IgD-negative memory B cell (primary cell): ENCODE results near the gene SPAG5. TPM values are rescaled to one million over a fixed set of nuclear protein-coding genes. Genes with fewer than 3 reads are reported as not detected.
A peak's percentile ranks its signal among the peaks of the same experiment; 100 is the strongest.
"Not testable (repeated sequence)": the region's sequence is repeated elsewhere in the genome, so short reads cannot be mapped to it uniquely, and the experiment has no call there.

Experiments
- H3K27ac Mint-ChIP-seq, 3 donors: one replicate each; pipeline ENCODE4 v1.8.0; 2020 to 2022; ENCODE audit warnings: mild to moderate bottlenecking in 3 of 3, mixed read lengths in 3 of 3, moderate library complexity in 1 of 3
- H3K27me3 Mint-ChIP-seq: one replicate; pipeline ENCODE4 v1.8.0; 2021; ENCODE audit warnings: mixed read lengths
- H3K36me3 Mint-ChIP-seq: one replicate; pipeline ENCODE4 v1.8.0; 2020; ENCODE audit warnings: mild to moderate bottlenecking, mixed read lengths
- H3K4me1 Mint-ChIP-seq, 3 donors: one replicate each; pipeline ENCODE4 v1.8.0; 2020 to 2022; ENCODE audit warnings: mixed read lengths in 3 of 3, mild to moderate bottlenecking in 1 of 3
- H3K4me3 Mint-ChIP-seq, 4 donors: one replicate each; pipeline ENCODE4 v1.8.0; 2020 to 2022; ENCODE audit warnings: mild to moderate bottlenecking in 4 of 4, mixed read lengths in 4 of 4, moderate library complexity in 3 of 4
- H3K9me3 Mint-ChIP-seq, 3 donors: one replicate each; pipeline ENCODE4 v1.8.0; 2020 to 2021; ENCODE audit warnings: mixed read lengths in 3 of 3, mild to moderate bottlenecking in 1 of 3
- polyA plus RNA-seq: library from polyadenylated mRNA; unstranded; fragments of 300-500 nt; fragmentation: Illumina TruSeq; gene quantifications from one replicate; pipeline ENCODE4 v1.2.3, GENCODE V29; 2021

Gene SPAG5
- polyA plus RNA-seq, 1 donor from 2014 or later: 2.2 TPM

DNA sequence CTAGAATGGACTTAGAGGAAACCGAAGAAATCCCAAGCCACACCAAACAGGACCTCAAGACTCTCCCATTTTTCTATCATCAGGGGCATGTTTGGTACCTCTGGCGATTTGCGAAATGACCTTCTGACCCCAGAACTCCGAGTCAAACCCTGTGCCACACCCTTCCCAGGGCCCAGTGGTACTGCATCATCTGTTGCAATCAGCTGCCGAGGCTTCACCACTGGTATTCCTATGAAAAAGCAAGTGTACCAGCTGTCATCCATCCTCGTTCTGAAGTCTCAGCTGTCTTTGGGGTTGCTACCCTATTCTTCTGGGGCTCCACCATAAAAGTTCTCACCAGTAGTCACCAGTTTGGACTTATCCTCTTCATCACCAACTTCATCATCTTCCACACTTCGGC, 17.5 kb upstream of the SPAG5 start:
- H3K27me3 Mint-ChIP-seq: no peaks in the 10 kb centered on the region
- H3K4me3 Mint-ChIP-seq: no peak overlapping the region
- H3K27ac Mint-ChIP-seq: no peak overlapping the region
- H3K36me3 Mint-ChIP-seq: peaks cover 1% of the 10 kb centered on the region
- no peaks in the 10 kb centered on the region for H3K9me3 Mint-ChIP-seq
- peaks cover 10 to 19% (median 11%) of the 10 kb centered on the region in 3 donors for H3K4me1 Mint-ChIP-seq

DNA sequence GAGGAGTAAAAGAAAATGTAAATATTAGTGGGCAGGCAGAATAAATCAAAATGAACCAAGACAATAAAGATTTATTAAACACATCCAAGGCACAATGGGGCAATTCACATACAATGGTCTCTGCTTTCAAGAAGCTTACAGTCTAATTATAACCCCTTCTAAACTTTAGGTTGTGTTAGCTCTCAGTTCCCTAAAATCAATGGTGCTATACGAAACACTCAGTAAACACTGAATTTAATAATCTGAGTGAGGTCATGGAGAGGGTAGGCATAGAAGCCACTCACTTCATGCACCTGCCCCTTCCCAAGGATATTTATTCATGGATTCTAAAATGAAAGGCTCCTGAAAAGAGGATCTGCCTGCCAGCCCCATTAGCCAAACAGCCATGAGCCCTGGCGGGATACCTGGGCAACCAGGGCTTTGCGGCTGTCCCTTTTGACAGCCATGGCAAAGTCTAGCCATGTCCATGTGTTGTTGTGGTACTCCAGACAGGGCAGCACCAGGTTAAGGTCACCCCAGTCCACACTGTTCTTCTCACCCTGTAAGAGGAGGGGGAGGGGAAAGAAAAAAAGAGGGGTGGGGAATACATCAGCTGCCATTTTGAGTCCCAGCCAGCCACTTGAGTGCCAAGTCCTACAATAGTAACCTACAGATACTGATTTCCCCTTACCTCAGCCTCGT, 16.6 kb upstream of the SPAG5 start:
- Mint-ChIP-seq H3K36me3 (peaks cover 1% of the 10 kb centered on the region), H3K27ac (no peak overlapping the region), H3K4me1 (peaks cover 11 to 19% (median 13%) of the 10 kb centered on the region in 3 donors), H3K27me3 (no peaks in the 10 kb centered on the region), H3K9me3 (no peaks in the 10 kb centered on the region), H3K4me3 (no peak overlapping the region)

DNA sequence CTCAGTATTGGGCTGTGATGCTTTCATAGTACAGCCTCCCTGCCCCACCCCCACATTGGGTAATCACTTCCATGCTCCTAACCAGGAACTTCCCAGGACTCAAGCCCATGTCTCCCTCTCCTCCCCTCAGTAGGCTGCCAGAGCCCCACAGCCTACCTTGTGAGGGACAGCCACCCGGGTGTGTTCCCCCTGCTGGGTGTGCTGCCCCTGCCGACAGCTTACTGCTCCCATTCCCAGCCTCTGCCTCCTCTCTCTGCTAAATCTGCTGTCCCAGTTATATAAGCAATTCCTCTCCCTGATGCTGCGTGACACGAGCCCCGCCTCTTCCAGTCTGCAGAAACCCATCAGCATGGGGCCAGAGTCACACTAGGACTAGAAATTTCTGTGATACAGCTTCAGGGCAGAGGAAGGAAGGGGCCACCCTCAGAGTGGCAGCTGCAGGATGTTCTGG, 15.1 kb upstream of the SPAG5 start, which contains the start of gene RSKR:
RSKR (minus strand) TSS at position 255 of the 451 bp plus-strand sequence; CDS start at position 231, 24 bp downstream.
- H3K4me1 Mint-ChIP-seq: peaks cover 11 to 19% (median 13%) of the 10 kb centered on the region in 3 donors
- no peaks in the 10 kb centered on the region for H3K9me3 Mint-ChIP-seq
- no peaks in the 10 kb centered on the region for H3K27me3 Mint-ChIP-seq
- H3K36me3 Mint-ChIP-seq: no peaks in the 10 kb centered on the region
- peak within 1 kb of the TSS in 1 of 3 donors; percentile 35 for H3K27ac Mint-ChIP-seq
- H3K4me3 Mint-ChIP-seq: no peak within 1 kb of the TSS

DNA sequence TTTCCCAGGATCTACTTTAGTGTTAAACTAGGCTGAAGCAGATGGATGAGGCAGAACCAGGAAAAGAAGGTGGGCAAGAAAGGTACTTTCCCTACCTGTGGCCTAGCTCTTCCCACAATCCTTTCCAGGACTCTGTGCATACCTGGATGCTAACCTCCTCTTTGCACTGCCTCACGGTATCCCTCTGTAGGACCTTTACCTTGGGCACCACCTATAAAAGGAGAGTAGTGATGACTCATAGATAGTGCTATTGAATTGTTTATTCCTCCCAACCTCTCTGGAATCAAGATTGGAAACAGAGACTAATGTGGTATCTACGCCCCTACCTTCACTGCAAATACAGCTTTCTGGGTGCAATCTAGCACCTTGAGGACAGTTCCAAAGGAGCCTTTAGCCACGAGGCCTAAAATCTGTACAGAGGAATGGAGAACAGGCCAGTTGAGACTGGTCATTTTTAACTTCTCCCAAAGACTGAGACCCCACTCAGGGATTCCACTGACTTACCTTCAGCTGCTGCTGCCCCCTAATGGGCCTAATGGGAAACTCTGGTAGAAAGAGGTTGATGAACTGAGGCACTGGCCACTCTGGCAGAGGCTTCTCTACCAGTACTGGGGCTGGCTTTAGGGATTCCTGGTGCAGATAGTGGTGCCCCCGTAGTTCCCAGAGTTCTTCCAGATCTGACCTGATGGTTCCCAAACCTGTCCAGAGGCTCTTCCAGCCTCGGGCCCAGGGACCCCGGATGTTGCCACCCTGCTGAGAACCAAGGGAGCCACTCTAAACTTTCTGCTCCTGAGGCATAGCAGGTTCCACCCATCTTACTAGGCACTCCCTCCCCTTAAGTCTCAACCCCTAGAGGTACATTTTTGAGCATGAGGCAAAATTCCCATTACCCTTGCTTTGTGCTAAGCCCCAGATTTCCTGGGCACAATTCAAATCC, 14.4 kb upstream of the SPAG5 start:
- Mint-ChIP-seq H3K27ac (no peak overlapping the region), H3K4me3 (no peak overlapping the region), H3K4me1 (peaks cover 11 to 19% (median 13%) of the 10 kb centered on the region in 3 donors), H3K27me3 (no peaks in the 10 kb centered on the region), H3K9me3 (no peaks in the 10 kb centered on the region), H3K36me3 (no peaks in the 10 kb centered on the region)

DNA sequence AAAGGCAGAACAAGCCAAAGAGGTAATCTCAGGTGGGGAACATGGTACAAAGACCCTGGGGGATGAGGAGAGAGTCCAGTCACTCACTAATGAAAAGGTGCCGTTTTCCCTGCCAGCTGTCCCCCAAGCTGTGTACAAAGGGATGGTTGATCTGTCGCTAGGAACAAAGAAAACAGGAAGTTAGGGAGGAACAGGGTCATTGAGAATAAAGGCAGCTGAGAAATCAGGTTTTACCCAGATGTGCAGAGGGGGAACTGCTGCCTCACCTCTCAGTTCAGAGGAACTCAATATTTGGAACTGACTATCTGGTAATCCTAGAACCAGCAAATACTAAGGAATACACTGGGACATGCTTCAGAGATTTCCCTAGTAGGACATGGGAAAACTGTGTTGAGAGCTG, 13.7 kb upstream of the SPAG5 start:
- Mint-ChIP-seq H3K4me1 (peaks cover 11 to 19% (median 13%) of the 10 kb centered on the region in 3 donors), H3K27me3 (no peaks in the 10 kb centered on the region), H3K27ac (peak overlapping the region in 1 of 3 donors; percentile 48), H3K36me3 (no peaks in the 10 kb centered on the region), H3K4me3 (no peak overlapping the region), H3K9me3 (no peaks in the 10 kb centered on the region)

DNA sequence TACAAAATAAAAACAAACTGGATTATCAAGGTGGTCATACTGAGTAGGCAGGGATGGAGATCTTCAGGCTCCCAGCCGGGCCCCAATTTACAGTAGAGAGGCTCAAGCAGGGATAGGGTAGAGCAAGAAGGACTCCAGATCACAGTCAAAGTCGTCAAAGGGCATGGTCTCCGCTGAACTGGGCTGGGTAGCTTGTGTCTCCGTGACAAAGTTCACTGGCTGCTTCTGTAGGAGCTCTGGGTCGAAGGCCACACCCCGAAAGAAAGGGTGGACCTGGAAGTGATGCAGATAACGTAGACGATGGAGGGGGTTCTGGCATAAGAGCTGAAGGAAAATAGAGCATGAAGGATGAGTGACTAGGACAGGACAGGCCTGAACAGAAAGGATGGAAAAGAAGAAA, 11.6 kb upstream of the SPAG5 start:
- Mint-ChIP-seq H3K4me3 (peak overlapping the region in 1 of 4 donors; percentile 28), H3K27me3 (no peaks in the 10 kb centered on the region), H3K27ac (peak overlapping the region in 2 of 3 donors; percentile 29 to 92), H3K9me3 (no peaks in the 10 kb centered on the region), H3K36me3 (peaks cover 1% of the 10 kb centered on the region), H3K4me1 (peaks cover 8 to 19% (median 13%) of the 10 kb centered on the region in 3 donors)

DNA sequence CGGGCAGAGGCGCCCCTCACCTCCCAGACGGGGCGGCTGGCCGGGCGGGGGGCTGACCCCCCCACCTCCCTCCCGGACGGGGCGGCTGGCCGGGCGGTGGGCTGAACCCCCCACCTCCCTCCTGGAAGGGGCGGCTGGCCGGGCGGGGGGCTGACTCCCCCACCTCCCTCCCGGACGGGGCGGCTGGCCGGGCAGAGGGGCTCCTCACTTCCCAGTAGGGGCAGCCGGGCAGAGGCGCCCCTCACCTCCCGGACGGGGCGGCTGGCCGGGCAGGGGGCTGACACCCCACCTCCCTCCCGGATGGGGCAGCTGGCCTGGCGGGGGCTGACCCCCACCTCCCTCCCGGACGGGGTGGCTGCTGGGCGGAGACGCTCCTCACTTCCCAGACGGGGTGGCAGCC, 5.2 kb upstream of the SPAG5 start:
- H3K4me1 Mint-ChIP-seq, H3K4me3 Mint-ChIP-seq, H3K36me3 Mint-ChIP-seq, H3K27me3 Mint-ChIP-seq, H3K9me3 Mint-ChIP-seq: not testable (repeated sequence)
- peak overlapping the region in 1 of 3 donors; percentile 87 for H3K27ac Mint-ChIP-seq

DNA sequence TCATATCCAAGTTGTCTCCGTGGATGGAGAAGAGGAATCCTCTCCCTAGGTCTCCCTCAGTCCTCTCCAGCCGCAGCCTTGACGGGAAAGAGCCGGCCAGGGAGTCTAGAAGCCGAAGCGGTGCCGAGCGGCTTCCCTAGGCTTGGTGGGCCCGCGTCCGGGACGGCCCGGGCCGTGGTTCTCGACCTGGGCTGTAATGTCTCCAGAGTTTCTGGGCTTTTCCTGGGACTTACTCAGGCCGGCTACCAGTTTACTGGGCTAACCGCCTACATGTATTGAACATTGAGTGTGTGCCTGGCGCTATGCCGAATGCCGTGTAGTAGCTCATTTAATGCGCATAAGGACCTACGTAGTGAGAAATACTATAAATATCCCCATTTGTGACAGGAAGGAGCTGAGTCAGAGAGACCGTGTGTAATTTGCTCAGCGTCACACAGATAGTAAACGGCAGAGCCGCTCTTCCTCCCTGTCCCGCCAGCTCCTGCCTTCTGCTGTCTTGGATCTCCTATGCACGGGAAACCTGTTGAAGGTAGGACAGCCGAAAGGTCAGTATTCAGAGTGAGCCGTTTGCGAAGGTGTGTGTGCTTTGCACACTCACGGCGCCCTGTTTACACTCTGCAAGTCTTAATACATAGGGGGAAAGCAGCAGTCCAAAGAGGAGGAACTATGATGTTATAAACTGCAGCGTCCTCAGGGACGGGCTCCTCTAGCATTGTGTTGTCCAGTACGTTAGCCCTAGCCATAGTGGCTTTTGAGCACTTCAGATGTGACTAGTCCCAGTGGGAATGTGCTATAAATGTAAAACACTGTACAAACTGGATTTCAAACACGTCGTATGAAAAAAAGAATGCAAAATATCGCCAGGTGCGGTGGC, 723 bp upstream of the SPAG5 start:
- Mint-ChIP-seq H3K4me3 (peak overlapping the region; percentile 86 to 98 (median 94)), H3K9me3 (no peaks in the 10 kb centered on the region), H3K36me3 (no peaks in the 10 kb centered on the region), H3K27ac (peak overlapping the region; percentile 92 to 98 (median 93)), H3K27me3 (no peaks in the 10 kb centered on the region), H3K4me1 (peaks cover 6 to 20% (median 20%) of the 10 kb centered on the region in 3 donors)

DNA sequence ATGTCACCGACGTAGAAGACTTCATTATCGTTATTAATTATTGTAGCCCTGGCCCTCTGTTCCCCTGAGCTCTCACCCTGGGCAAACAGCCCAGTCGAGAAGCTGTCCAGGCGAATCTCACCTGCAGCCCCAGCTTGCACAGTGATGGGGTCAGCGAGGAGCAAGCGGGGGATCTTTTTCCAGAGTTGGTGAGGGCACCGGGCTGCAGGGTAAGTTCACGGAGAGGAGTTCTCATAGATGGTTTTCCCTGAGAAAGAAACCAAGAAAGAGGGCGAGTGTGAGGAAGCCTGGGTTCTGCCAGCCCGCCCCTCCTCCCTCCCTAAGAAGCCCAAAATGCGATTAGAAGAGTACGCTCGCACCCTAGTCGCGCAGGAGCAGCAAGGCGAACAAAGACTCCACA, 436 bp downstream of the SPAG5 start:
- H3K36me3 Mint-ChIP-seq: no peaks in the 10 kb centered on the region
- peak overlapping the region; percentile 92 to 98 (median 93) for H3K27ac Mint-ChIP-seq
- H3K27me3 Mint-ChIP-seq: no peaks in the 10 kb centered on the region
- H3K9me3 Mint-ChIP-seq: no peaks in the 10 kb centered on the region
- peaks cover 6 to 20% (median 20%) of the 10 kb centered on the region in 3 donors for H3K4me1 Mint-ChIP-seq
- peak overlapping the region; percentile 86 to 98 (median 94) for H3K4me3 Mint-ChIP-seq

DNA sequence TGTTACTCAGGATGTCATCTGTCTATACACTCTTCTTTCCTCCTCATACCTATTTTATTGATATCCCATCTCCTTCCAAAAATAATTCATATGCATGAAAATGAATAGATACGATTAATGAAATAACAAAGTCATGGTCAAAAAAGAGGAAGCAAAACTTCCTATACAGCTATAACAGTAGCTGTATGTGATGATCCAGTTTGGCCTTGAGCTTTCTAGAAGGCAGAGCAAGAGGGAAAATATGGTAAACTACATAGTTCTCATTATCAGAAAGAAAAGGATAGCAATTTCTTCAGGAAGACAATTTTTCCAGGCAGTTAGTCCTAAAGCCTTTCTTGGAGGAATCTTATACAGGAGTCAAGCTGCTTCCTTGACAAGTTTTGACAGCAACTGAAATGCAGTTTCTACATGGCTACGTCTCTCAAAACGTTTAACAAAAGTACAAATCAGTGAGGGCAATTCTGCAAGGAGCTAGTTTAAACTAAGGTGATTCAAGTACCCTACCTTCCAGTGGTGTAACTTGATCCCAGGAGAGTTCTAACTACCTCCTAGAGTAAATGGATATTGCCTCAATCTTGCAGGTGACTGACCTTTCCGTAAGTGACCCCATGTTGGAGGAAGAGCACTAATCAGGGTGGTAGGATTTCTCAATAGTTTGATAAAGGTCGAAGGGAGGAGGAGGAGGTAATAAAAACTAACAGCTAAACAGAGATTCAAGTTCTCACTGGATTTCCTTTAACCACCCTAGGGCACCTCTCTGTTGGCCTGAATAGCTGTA, 1.0 kb downstream of the SPAG5 start:
- H3K4me3 Mint-ChIP-seq: peak overlapping the region; percentile 86 to 98 (median 94)
- H3K9me3 Mint-ChIP-seq: no peaks in the 10 kb centered on the region
- no peaks in the 10 kb centered on the region for H3K36me3 Mint-ChIP-seq

DNA sequence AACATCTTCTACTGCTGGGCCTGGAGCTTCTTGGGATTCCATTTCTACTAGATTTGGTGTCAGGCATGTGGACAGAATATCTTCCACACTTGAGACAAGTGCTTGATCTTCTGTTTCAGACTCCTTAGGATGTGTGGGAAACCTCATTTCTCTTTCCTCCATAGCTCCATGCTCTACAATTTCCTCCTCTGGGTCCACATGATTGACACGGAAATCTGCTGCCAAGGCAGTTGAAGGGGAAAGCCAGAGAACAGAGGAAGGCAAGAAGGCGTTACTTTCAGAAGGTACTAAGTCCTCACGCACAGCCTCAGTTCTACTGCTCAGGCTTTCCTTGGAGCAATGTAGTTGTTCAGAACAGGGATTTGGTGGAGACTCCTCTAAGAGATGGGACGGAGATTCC, 6.6 kb downstream of the SPAG5 start:
- Mint-ChIP-seq H3K9me3 (no peaks in the 10 kb centered on the region), H3K36me3 (peaks cover 3% of the 10 kb centered on the region), H3K27ac (no peak overlapping the region), H3K27me3 (no peaks in the 10 kb centered on the region), H3K4me1 (peaks cover 0 to under 1% (median under 1%) of the 10 kb centered on the region in 3 donors), H3K4me3 (no peak overlapping the region)

More for the DNA sequence above, 1.0 kb downstream of the SPAG5 start:
- peak overlapping the region in 1 of 3 donors; percentile 92 for H3K27ac Mint-ChIP-seq
- H3K4me1 Mint-ChIP-seq: peaks cover 6 to 20% (median 20%) of the 10 kb centered on the region in 3 donors
- H3K27me3 Mint-ChIP-seq: no peaks in the 10 kb centered on the region

DNA sequence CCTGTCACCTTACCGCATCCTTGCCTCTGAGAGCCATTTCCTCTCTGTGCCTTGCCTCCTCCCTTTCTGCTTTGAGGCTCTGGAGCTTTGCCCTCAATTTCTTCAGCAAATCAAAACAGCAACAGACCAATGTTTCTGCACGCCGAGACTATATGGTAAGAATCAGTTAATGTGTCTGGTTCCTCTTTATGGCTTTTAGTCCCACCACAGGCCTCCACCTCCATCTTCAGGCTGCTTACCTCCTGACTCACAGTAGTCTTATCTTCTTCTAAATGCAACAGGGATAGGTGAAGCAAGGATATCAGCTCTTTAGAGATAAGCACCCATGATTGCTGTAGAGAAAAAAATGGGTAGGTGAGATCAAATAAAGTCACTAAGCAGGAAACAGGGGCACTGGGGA, 13.0 kb downstream of the SPAG5 start:
- H3K27me3 Mint-ChIP-seq: no peaks in the 10 kb centered on the region
- H3K27ac Mint-ChIP-seq: no peak overlapping the region
- peaks cover 5% of the 10 kb centered on the region for H3K36me3 Mint-ChIP-seq
- H3K4me1 Mint-ChIP-seq: no peaks in the 10 kb centered on the region
- no peaks in the 10 kb centered on the region for H3K9me3 Mint-ChIP-seq
- no peak overlapping the region for H3K4me3 Mint-ChIP-seq

DNA sequence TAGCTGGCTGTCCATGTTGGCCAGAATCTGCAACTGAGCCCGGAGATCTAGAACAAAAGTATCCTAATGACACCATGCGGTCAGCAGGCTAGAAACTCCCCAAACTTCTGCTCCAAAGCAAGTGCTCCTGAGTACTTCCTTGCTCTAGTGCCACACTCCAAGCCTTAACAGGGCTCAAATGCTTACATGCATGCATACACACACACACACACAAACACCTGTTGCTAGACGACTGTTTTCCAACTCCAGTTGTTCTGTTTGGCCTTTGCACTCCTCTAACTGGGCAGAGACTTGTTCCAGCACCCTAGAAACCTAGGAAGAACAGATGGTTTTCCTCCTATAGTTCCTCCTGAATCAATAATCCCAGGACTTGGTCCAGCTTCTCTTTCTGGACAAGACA, 14.4 kb downstream of the SPAG5 start:
- no peaks in the 10 kb centered on the region for H3K9me3 Mint-ChIP-seq
- no peak overlapping the region for H3K27ac Mint-ChIP-seq
- H3K27me3 Mint-ChIP-seq: no peaks in the 10 kb centered on the region
- H3K36me3 Mint-ChIP-seq: peaks cover 5% of the 10 kb centered on the region
- H3K4me1 Mint-ChIP-seq: no peaks in the 10 kb centered on the region
- no peak overlapping the region for H3K4me3 Mint-ChIP-seq

DNA sequence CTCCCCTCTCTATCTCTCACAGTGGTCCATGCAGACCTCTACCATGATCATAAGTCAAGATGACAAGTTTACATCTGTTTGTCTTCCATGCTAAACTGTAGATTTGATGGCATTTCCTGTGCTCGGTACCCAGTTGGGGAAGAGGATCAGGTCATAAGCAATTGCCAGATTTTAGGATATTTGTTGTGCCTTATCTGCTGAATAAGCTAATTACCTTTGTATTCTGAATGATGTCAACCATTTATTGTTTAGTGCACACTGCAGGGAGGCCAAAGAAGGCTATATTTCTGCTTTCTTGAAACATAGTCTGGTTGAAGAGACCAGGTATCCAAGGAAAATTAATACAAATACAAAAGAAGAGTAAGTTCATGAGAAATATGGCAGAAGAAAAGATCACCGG, 16.3 kb downstream of the SPAG5 start:
- Mint-ChIP-seq H3K9me3 (no peaks in the 10 kb centered on the region), H3K4me1 (no peaks in the 10 kb centered on the region), H3K4me3 (no peak overlapping the region), H3K27me3 (no peaks in the 10 kb centered on the region), H3K27ac (no peak overlapping the region), H3K36me3 (peaks cover 1% of the 10 kb centered on the region)
